Activated B cell treated with CpG ODN at 0.5 μM for 24 hours (primary cell): ENCODE data around the gene BASP1. TPM values are rescaled to one million over a fixed set of nuclear protein-coding genes. Genes with fewer than 3 reads are reported as not detected.
A peak's percentile ranks its signal among the peaks of the same experiment; 100 is the strongest.

Experiments used
- ATAC-seq: fragments of 200-7000 bp; cut with Tn5 transposase; one replicate; pipeline ENCODE4 v1.10.0; 2021; ENCODE audit warnings: low read depth, mild to moderate bottlenecking, moderate library complexity
- CTCF ChIA-PET: fragments of 350-600 bp; sonication (Branson Sonifier 250); formaldehyde crosslinking; loops from one replicate; lab custom pipeline; 2021; ENCODE audit warnings: antibody characterized with exemption; lab: Charles Lee
- POLR2A ChIA-PET: fragments of 350-600 bp; sonication (Branson Sonifier 250); formaldehyde crosslinking; loops from one replicate; lab custom pipeline; 2021; ENCODE audit warnings: antibody characterized with exemption; lab: Charles Lee
- DNase-seq: peaks from one replicate; pipeline ENCODE4 v3.0.0; 2022
- H3K27ac Mint-ChIP-seq: one replicate; pipeline ENCODE4 v1.8.0; 2020; ENCODE audit warnings: mixed read lengths
- H3K27me3 Mint-ChIP-seq: one replicate; pipeline ENCODE4 v1.8.0; 2021; ENCODE audit warnings: mixed read lengths
- H3K36me3 Mint-ChIP-seq: one replicate; pipeline ENCODE4 v1.8.0; 2021; ENCODE audit warnings: low read depth, mixed read lengths
- H3K4me1 Mint-ChIP-seq: one replicate; pipeline ENCODE4 v1.8.0; 2021; ENCODE audit warnings: mixed read lengths
- H3K4me3 Mint-ChIP-seq: one replicate; pipeline ENCODE4 v1.8.0; 2020; ENCODE audit warnings: mild to moderate bottlenecking, mixed read lengths
- H3K9me3 Mint-ChIP-seq: one replicate; pipeline ENCODE4 v1.8.0; 2020; ENCODE audit warnings: mixed read lengths
- intact Hi-C: fragments of 100-400 bp; cut with micrococcal nuclease; formaldehyde crosslinking; loops from one replicate; pipeline ENCODE4 v1.15.1; 2024
- total RNA-seq: library from RNA; stranded (reverse); gene quantifications from 2 replicates; pipeline ENCODE4 v1.2.3, GENCODE V29; 2022
- TF ChIP-seq, protein P1 (sequence below): fragments of 200-600 bp; IDR thresholded peaks from one replicate; pipeline ENCODE4 v1.8.0; 2022; ENCODE audit warnings: antibody characterized with exemption, mild to moderate bottlenecking

Gene BASP1
- total RNA-seq, 1 donor from 2014 or later, result 316 TPM

DNA sequence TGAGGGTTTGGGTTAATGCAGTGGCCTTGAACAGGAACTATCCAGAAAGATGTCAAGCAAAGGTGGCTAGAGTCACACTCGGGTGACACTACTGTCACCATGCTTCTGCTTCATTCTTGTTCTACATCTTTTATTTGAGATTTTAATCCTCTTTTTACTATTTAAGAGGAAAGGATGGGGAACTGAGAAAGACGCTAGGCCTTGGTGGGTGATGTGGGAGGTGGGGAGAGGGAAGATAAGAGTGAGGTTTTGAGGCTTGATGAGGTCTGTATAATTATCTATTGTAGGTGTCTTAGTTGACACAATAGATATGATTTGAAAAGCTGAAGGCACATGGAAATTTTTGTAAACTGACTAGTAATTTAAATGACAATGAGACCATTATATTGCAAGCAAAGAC is 3.5 kb upstream of the BASP1 start:
- Mint-ChIP-seq H3K27me3 (no peaks in the 10 kb centered on the region), H3K4me3 (peak overlapping the region; percentile 24), H3K9me3 (no peaks in the 10 kb centered on the region), H3K27ac (no peak overlapping the region), H3K36me3 (peaks cover 12% of the 10 kb centered on the region), H3K4me1 (peaks cover 36% of the 10 kb centered on the region)
- ATAC-seq (no peak), DNase-seq (no peak)
- intact Hi-C loops, result loop anchor here (5.0 to 10.0 kb wide), 4 partner anchors 277 to 801 kb away; partner anchors contain the start of gene MYO10
- TF ChIP-seq, protein P1, sequence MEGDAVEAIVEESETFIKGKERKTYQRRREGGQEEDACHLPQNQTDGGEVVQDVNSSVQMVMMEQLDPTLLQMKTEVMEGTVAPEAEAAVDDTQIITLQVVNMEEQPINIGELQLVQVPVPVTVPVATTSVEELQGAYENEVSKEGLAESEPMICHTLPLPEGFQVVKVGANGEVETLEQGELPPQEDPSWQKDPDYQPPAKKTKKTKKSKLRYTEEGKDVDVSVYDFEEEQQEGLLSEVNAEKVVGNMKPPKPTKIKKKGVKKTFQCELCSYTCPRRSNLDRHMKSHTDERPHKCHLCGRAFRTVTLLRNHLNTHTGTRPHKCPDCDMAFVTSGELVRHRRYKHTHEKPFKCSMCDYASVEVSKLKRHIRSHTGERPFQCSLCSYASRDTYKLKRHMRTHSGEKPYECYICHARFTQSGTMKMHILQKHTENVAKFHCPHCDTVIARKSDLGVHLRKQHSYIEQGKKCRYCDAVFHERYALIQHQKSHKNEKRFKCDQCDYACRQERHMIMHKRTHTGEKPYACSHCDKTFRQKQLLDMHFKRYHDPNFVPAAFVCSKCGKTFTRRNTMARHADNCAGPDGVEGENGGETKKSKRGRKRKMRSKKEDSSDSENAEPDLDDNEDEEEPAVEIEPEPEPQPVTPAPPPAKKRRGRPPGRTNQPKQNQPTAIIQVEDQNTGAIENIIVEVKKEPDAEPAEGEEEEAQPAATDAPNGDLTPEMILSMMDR, result no peak
- CTCF ChIA-PET, result interaction anchor here (3.2 to 4.6 kb wide), 6 partner anchors 10 to 1102 kb away, joined by 20 to 128 read pairs (median 32); no protein-coding TSS in a partner anchor
- POLR2A ChIA-PET, result interaction anchor here (0.6 to 0.8 kb wide), 2 partner anchors 24 to 1071 kb away, joined by 3 read pairs; no protein-coding TSS in a partner anchor

DNA sequence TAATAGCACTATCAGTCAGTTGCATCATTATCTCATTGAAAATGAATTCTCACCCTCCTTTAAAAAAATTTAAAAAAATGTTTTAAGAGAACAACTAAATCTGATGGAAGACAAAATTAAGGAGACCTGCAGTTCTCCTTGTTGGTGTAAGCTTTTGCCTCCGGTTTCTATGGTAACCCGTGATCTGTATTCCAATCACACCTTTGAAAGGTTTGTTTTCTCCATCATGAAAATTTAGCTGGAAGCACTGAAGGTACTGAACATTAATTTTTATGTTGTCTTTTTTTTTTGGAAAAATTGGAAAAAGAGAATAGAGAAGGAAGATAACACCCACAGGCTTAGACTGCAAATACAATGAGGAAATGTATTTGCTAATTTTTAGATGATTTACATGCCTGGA is 2.5 kb upstream of the BASP1 start:
- Mint-ChIP-seq H3K4me1 (peaks cover 45% of the 10 kb centered on the region), H3K4me3 (peak overlapping the region; percentile 19), H3K9me3 (no peaks in the 10 kb centered on the region), H3K36me3 (peaks cover 21% of the 10 kb centered on the region), H3K27ac (no peak overlapping the region), H3K27me3 (no peaks in the 10 kb centered on the region)
- TF ChIP-seq, protein P1, result no peak
- no peak for ATAC-seq
- ChIA-PET CTCF (interaction anchor here (1.0 to 4.6 kb wide), 15 partner anchors 11 to 1105 kb away, joined by 3 to 128 read pairs (median 20); no protein-coding TSS in a partner anchor), POLR2A (interaction anchor here (0.6 to 3.1 kb wide), 3 partner anchors 11 to 1218 kb away, joined by 3 to 28 read pairs (median 6); no protein-coding TSS in a partner anchor)
- intact Hi-C loops, result loop anchor here (5.0 to 10.0 kb wide), 5 partner anchors 278 to 800 kb away; partner anchors contain the start of gene MYO10
- DNase-seq, result no peak

DNA sequence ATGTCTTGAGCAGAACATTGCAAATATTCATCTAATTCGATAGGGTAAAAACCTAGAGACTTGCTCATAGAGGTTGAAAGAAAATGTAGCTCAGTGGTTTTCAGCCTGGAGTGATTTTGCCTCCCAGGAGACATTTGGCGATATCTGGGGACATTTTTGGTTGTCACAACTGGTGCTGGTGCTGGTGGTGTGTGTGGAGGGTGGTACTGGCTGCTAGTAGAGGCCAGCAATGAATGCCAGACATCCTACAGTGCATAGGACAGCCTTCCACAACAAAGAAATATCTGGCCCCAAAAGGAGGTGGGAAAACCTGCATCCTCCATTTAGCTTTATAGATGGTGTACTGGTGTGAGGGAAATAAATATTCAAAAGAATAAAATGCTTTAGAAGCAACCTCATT is 2.1 kb upstream of the BASP1 start:
- DNase-seq (no peak), ATAC-seq (no peak)
- Mint-ChIP-seq H3K9me3 (no peaks in the 10 kb centered on the region), H3K27me3 (no peaks in the 10 kb centered on the region), H3K4me3 (peak overlapping the region; percentile 19), H3K36me3 (peaks cover 25% of the 10 kb centered on the region), H3K4me1 (peaks cover 49% of the 10 kb centered on the region), H3K27ac (no peak overlapping the region)
- intact Hi-C loops, result loop anchor here (5.0 to 10.0 kb wide), 4 partner anchors 407 to 799 kb away; no protein-coding TSS in a partner anchor
- TF ChIP-seq, protein P1, result no peak
- CTCF ChIA-PET, result interaction anchor here (0.8 to 4.6 kb wide), 38 partner anchors 8 to 1176 kb away, joined by 3 to 128 read pairs (median 6); no protein-coding TSS in a partner anchor
- POLR2A ChIA-PET, result interaction anchor here (0.8 to 3.8 kb wide), 8 partner anchors 10 to 1100 kb away, joined by 4 to 90 read pairs (median 18); no protein-coding TSS in a partner anchor

DNA sequence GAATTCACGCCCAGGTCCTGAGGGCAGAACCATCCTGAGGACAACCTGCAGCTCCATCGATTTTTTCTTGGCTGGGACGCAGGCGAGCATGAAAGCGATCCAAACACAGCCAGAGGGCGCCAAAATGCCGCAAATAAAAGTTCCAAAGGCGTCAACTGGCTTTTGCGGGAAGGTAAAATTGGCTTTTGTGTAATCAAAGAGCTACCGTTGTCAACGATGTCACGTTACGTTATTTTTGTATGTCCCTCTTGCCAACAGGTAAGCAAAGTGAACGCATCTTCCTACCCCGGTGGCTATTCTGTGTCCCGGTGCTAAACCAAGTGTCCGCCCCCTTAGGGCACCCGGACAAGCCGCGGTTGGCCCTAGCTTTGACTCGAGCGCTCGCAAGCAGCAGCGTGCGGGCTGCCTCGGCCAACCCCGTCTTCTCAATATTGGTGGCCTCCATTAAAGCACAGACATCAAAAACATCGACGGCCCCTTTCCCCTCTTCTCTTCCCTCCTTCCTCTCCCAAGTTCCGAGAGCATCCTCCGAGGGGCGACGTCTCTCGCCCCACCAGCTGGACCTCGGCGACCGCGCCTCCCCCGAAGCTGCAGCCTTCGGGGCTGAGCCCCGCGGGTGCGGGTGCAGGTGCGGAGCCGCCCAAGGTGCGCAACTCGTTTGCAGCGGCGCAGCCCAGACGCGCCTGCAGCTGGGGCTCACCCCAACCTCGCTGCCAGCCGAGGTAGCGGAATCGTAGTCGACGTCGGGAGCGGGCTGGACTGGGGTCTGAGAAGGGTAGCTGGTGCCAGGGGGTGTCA is 1.1 kb upstream of the BASP1 start:
- H3K27ac Mint-ChIP-seq, result peak overlapping the region; percentile 97
- H3K4me1 Mint-ChIP-seq, result peaks cover 59% of the 10 kb centered on the region
- DNase-seq (peak; percentile 69), ATAC-seq (peak; percentile 41)
- peak overlapping the region; percentile 94 for H3K4me3 Mint-ChIP-seq
- TF ChIP-seq, protein P1, result peak; percentile 65
- ChIA-PET POLR2A (interaction anchor here (0.7 to 3.8 kb wide), 26 partner anchors 9 to 1516 kb away, joined by 3 to 90 read pairs (median 9); no protein-coding TSS in a partner anchor), CTCF (interaction anchor here (0.6 to 4.6 kb wide), 58 partner anchors 9 to 1175 kb away, joined by 3 to 128 read pairs (median 4); no protein-coding TSS in a partner anchor)
- H3K36me3 Mint-ChIP-seq, result peaks cover 30% of the 10 kb centered on the region
- H3K27me3 Mint-ChIP-seq, result no peaks in the 10 kb centered on the region
- intact Hi-C loops, result loop anchor here (1.0 to 10.0 kb wide), 14 partner anchors 140 to 1530 kb away; no protein-coding TSS in a partner anchor
- H3K9me3 Mint-ChIP-seq, result no peaks in the 10 kb centered on the region
